Immature natural killer cell (primary cell): ENCODE data around the gene ANXA11. TPM values are rescaled to one million over a fixed set of nuclear protein-coding genes. Genes with fewer than 3 reads are reported as not detected.
"Not testable (repeated sequence)": the region's sequence is repeated elsewhere in the genome, so short reads cannot be mapped to it uniquely, and the experiment has no call there.

Experiments used
- DNase-seq, 3 donors: peaks; one replicate each; pipeline ENCODE4 v3.0.0; 2022; ENCODE audit warnings: mixed read lengths in 1 of 3
- H3K27ac Mint-ChIP-seq, 6 donors: one replicate each; pipeline ENCODE4 v1.8.0; 2020; ENCODE audit warnings: mixed read lengths in 6 of 6, mild to moderate bottlenecking in 5 of 6, inconsistent platforms in 4 of 6, moderate library complexity in 3 of 6
- H3K27me3 Mint-ChIP-seq, 3 donors: one replicate each; pipeline ENCODE4 v1.8.0; 2020 to 2021; ENCODE audit warnings: low read depth in 3 of 3, mild to moderate bottlenecking in 3 of 3, mixed read lengths in 3 of 3, moderate library complexity in 3 of 3, inconsistent platforms in 1 of 3
- H3K36me3 Mint-ChIP-seq, 3 donors: one replicate each; pipeline ENCODE4 v1.8.0; 2020; ENCODE audit warnings: mixed read lengths in 3 of 3, inconsistent platforms in 2 of 3, mild to moderate bottlenecking in 2 of 3
- H3K4me1 Mint-ChIP-seq, 2 donors: one replicate each; pipeline ENCODE4 v1.8.0; 2020; ENCODE audit warnings: inconsistent platforms in 2 of 2, mild to moderate bottlenecking in 2 of 2, mixed read lengths in 2 of 2, moderate library complexity in 1 of 2
- H3K4me3 Mint-ChIP-seq, 5 donors: one replicate each; pipeline ENCODE4 v1.8.0; 2020; ENCODE audit warnings: mild to moderate bottlenecking in 5 of 5, mixed read lengths in 5 of 5, inconsistent platforms in 3 of 5, moderate library complexity in 3 of 5
- H3K9me3 Mint-ChIP-seq, 6 donors: one replicate each; pipeline ENCODE4 v1.8.0; 2020; ENCODE audit warnings: mild to moderate bottlenecking in 6 of 6, mixed read lengths in 6 of 6, inconsistent platforms in 4 of 6, moderate library complexity in 3 of 6
- polyA plus RNA-seq, 3 donors: library from polyadenylated mRNA; unstranded; fragments of 300-500 nt; fragmentation: Illumina TruSeq; gene quantifications; one replicate each; pipeline ENCODE4 v1.2.3, GENCODE V29; 2021

Gene ANXA11
- 100 to 1,000 TPM; 136 to 270 (median 181) TPM for polyA plus RNA-seq

DNA sequence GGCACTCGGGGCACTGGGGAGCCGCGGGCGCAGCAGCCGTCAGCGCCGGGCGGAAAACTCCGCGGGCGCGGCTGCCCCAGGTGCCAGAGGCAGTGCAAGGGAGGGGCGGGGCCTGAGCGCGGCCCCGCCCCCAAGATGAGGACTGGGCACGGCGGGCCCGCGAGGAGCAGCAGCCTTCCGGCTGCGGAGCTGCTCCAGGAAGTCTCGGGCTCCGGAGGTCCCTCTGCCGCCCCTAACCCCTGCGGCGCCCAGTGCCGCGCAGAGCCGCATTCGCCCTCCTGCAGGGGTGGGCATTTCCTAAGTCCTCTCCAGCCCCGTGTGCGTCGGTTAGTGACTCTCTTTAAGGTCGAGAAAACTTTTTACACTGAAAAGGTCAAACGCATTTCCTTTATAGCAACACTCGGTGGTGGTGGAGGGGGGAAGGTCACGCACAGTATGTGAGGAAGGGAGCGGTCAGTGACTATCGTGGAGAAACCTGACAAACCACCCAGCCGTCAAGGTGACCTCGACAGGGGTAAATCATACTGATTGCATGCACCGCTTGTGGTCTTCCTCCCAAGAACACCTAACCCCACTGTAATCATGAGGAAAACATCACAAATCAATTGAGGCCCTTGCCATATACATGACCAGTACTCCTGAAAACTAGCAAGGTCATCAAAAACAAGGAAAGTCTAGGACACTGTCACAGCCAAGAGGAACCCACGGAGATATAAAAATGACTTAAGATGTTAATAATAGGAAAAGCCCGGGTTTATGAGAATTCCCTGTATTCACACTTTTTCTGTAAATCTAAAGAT is at the start of gene ANXA11:
Gene ANXA11, minus strand, starts transcription at position 61 of the 800 bp plus-strand sequence. CDS start 32,676 bp downstream, outside the sequence.
- Mint-ChIP-seq H3K9me3 (no peaks in the 10 kb centered on the region), H3K27ac (peak within 1 kb of the TSS; percentile 86 to 96 (median 95)), H3K4me3 (peak within 1 kb of the TSS; percentile 90 to 96 (median 92)), H3K36me3 (peaks cover 0 to 6% (median 4%) of the 10 kb centered on the region in 3 donors), H3K27me3 (peaks cover 3 to 7% (median 6%) of the 10 kb centered on the region in 3 donors), H3K4me1 (peaks cover 51 to 52% of the 10 kb centered on the region in 2 donors)
- peak; percentile 75 to 83 (median 80) for DNase-seq

DNA sequence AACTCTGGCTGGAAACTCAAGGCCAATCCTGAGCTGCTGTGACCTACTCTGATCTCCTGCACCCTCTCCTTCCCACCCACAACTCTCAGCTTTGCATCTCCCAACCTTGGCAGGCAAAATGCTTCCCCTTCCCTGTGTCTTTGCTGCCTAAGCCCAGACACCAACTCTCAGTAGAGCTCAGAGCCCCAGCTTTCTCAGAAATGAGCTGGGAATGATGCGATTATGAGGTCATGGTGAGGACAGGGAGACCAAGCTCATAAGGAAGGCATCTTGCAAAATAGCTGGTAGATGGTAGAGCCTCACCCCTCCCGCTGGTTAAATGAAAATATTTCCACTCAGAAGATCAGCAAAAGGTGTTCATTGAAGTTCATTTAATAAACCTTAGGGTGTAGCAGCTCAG is 49.4 kb upstream of the ANXA11 start:
- H3K4me3 Mint-ChIP-seq, DNase-seq, H3K9me3 Mint-ChIP-seq, H3K27me3 Mint-ChIP-seq, H3K36me3 Mint-ChIP-seq, H3K27ac Mint-ChIP-seq: not testable (repeated sequence)
- peaks cover 16 to 17% of the 10 kb centered on the region in 2 donors for H3K4me1 Mint-ChIP-seq

DNA sequence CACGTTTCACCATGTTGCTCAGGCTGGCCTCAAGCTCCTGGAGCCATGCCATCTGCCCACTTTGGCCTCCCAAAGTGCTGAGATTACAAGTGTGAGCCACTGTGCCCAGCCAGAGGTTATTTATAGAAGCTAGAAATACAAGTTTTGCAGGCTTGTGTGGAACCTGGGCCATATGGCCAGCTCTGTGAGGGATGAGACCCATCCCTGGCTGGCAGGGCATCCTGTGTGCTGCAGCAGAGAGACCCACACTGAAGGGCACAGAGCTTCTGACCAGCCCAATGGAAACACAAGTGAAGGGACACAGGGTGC is 48.6 kb upstream of the ANXA11 start:
- DNase-seq, H3K4me3 Mint-ChIP-seq, H3K36me3 Mint-ChIP-seq, H3K27me3 Mint-ChIP-seq, H3K9me3 Mint-ChIP-seq: not testable (repeated sequence)
- Mint-ChIP-seq H3K4me1 (peaks cover 16 to 17% of the 10 kb centered on the region in 2 donors), H3K27ac (peak overlapping the region in 1 of 6 donors; percentile 29)

DNA sequence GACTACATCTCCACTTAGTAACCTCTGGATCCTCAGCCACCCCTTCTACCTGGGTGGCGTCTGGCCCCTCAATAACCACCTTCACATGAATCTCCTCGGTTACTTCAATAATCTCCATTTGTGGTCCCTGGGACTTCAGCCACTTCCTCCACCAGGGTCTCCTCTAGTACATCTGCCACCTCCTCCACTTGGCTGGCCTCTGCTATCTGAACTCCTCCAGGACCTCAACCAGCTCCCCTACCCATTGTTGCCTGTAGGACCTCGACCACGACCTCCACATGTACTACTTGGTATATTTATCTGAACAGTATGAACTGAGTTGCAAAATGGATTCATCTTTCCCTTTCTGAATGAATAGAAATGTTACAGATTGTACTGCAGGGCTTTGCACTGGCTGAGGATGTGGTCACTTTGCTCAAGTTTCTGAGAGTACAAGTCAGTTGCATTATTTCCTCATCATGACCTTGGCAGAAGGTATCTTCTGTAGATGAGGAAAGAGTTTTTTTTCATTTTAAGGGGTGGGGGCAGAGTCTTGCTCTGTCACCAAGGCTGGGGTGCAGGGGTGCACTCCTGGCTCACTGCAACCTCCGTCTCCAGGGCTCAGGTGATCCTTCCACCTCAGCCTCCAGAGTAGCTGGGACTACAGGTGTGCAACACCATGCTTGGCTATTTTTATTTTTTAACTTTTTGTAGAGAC is 48.1 kb upstream of the ANXA11 start:
- Mint-ChIP-seq H3K27me3 (peaks cover 0 to 5% (median 2%) of the 10 kb centered on the region in 3 donors), H3K27ac (peak overlapping the region in 5 of 6 donors; percentile 34 to 86 (median 78)), H3K4me1 (peaks cover 16 to 17% of the 10 kb centered on the region in 2 donors), H3K4me3 (peak overlapping the region; percentile 1 to 59 (median 8)), H3K9me3 (no peaks in the 10 kb centered on the region), H3K36me3 (no peaks in the 10 kb centered on the region)
- DNase-seq = no peak

DNA sequence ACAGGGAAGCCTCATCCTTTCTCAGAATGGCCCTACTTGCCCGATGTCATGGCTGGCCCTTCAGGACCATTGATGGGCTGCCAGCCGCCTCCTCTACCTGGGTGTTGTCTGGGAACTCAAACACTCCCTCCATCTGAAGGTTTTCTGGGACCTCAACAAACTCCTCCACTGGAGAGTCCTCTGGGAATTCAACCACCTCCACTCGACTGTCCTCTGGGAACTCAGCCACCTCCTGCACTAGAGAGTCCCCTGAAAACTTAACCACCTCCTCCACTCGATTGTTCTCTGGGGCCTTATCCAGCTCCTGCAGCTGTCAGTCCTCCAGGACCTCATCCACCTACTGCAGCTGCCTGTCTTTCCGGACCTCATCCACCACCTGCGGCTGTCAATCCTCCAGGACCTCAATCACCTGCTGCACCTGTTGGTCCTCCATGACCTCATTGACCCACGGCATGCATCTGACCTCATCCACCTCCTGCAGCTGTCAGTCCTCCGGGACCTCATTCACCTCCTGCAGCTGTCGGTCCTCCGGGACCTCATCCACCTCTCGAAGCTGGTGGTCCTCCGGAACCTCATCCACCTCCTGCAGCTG is 47.1 kb upstream of the ANXA11 start:
- no peak for DNase-seq
- no peaks in the 10 kb centered on the region for H3K36me3 Mint-ChIP-seq
- peak overlapping the region in 1 of 6 donors; percentile 58 for H3K27ac Mint-ChIP-seq
- peaks cover 16 to 17% of the 10 kb centered on the region in 2 donors for H3K4me1 Mint-ChIP-seq
- H3K9me3 Mint-ChIP-seq = no peaks in the 10 kb centered on the region
- H3K4me3 Mint-ChIP-seq = no peak overlapping the region
- peaks cover 2 to 5% (median 3%) of the 10 kb centered on the region in 3 donors for H3K27me3 Mint-ChIP-seq

DNA sequence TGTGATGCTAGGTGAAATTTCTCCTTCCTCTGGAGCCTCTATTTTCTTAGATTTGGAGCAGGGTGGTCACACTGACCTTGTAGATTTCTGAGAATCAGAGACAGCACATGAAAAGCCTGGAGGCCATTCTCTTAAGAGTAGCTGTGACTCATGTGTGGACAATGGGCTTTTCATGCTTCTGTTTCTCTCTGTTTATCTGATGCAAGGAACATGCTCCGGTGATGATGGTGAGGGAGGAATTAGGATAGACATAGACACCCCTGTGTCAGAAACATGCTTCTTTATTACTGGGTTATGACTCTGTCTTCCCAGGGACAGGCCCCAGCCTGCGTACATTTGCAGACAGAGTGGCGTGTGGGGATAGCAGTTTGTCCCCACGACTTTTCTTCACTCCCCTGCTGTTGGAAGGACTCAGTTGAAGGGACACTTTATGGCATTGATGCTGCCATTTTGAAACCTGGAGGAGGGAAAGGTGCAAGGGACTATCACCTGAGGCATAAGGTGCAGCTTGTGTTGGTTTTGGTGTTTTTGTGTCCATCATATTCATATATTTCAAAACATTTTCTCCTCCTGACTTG is 46.5 kb upstream of the ANXA11 start:
- not testable (repeated sequence) for DNase-seq, H3K27ac Mint-ChIP-seq, H3K4me3 Mint-ChIP-seq, H3K9me3 Mint-ChIP-seq, H3K27me3 Mint-ChIP-seq, H3K36me3 Mint-ChIP-seq
- H3K4me1 Mint-ChIP-seq = peaks cover 16 to 17% of the 10 kb centered on the region in 2 donors

DNA sequence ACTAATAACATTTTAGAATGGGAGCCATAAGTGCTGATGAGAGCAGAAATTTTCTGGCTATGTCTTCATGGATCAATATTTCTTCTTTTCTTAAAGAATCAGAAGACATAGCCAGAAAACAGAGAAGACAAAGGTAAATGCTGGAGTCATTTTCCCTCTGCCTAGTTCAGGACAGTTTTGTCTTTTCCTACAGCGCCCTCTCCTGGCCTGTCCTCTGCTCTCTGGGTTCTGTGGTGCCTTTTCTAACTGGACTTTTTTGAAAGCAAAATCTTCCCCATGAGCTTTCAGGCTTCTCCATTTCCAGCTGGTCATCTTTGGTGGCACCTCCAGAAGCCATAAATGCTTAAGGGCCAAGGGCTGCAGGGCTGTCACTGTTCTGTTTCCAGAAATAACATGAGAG is 45.1 kb upstream of the ANXA11 start:
- DNase-seq, H3K36me3 Mint-ChIP-seq, H3K27ac Mint-ChIP-seq, H3K4me3 Mint-ChIP-seq, H3K27me3 Mint-ChIP-seq, H3K9me3 Mint-ChIP-seq: not testable (repeated sequence)
- peaks cover 16 to 17% of the 10 kb centered on the region in 2 donors for H3K4me1 Mint-ChIP-seq

DNA sequence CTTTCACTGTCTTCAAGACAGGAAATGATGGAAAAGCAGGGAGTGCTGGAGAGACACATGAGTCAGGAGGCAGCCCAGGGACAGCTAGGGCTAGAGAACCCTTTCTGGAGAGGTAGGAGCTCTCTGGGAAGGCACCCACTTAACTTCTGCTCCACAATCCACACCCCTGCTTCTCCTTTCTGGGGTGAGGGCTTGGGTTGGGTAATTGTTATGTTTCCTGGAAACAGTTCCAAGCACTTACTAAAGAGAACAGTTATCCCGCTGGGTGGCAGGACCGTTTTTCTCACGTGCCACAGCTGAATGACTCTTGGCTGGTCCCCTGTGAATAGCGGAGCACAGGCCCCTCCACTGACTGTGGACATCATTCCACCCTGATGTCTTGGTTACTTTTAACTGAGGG is 44.6 kb upstream of the ANXA11 start:
- not testable (repeated sequence) for H3K4me3 Mint-ChIP-seq, H3K36me3 Mint-ChIP-seq, H3K27ac Mint-ChIP-seq

DNA sequence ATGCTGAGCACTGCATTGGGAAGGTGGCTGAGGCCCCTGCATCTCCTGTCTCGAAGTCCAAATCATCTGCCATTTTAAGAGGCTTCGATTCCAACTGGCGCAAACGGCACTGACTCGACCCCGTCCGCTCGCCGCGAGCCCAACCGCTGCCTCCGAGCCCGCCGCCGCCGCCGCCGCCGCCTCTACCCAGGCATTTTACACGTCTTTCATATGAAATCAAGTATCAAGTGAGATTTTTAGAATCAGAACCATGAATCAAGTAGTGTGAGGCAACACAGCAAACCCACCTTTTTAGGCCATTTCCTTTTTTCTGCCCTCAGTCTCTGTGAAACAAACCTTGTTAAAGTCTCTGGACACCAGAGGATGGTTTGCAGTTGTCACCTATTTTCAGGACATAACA is 42.3 kb upstream of the ANXA11 start:
- not testable (repeated sequence) for H3K27me3 Mint-ChIP-seq, DNase-seq, H3K4me3 Mint-ChIP-seq, H3K36me3 Mint-ChIP-seq, H3K27ac Mint-ChIP-seq, H3K9me3 Mint-ChIP-seq, H3K4me1 Mint-ChIP-seq

More for the DNA sequence above, 44.6 kb upstream of the ANXA11 start:
- not testable (repeated sequence) for DNase-seq, H3K27me3 Mint-ChIP-seq, H3K9me3 Mint-ChIP-seq
- H3K4me1 Mint-ChIP-seq = peaks cover 16 to 17% of the 10 kb centered on the region in 2 donors

DNA sequence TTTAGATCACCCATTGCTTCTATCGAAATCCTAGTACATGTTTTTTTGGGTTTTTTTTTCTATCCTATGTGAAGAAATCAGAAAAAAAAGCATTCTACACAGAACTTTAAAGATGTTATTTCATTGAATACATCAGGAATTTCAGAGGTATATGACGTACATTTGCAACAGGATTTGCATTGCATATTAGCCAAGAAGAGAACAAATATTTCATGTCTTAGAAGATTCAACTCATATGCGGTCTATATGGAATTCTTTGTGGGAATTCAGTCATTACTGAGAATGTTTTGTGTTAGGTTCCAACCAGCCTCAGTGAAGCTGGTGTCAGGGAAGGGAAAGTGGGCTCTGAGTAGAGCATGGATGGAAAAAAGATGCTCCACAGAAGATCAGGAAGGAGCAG is 39.0 kb upstream of the ANXA11 start:
- not testable (repeated sequence) for DNase-seq, H3K4me3 Mint-ChIP-seq, H3K4me1 Mint-ChIP-seq, H3K9me3 Mint-ChIP-seq, H3K36me3 Mint-ChIP-seq, H3K27ac Mint-ChIP-seq, H3K27me3 Mint-ChIP-seq

DNA sequence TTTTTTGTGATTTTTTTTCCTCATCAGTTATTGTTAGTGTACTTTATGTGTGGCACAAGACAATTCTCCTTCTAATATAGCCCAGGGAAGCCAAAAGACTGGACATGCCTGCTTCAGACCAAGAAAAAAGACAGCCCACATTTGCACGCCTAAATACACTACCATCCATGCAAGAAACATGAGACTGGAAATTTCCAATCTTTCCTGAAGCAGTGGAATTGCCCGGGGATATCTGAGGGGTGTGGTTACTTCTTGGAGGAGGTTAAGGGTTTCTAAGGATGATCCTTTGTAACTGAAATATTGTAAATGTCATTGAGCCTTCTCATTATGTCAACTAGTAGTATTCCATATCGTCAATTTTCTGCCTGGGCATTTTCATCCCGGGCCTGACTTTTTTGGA is 37.0 kb upstream of the ANXA11 start:
- H3K36me3 Mint-ChIP-seq, H3K27ac Mint-ChIP-seq, H3K4me3 Mint-ChIP-seq, H3K27me3 Mint-ChIP-seq, DNase-seq, H3K4me1 Mint-ChIP-seq, H3K9me3 Mint-ChIP-seq: not testable (repeated sequence)

DNA sequence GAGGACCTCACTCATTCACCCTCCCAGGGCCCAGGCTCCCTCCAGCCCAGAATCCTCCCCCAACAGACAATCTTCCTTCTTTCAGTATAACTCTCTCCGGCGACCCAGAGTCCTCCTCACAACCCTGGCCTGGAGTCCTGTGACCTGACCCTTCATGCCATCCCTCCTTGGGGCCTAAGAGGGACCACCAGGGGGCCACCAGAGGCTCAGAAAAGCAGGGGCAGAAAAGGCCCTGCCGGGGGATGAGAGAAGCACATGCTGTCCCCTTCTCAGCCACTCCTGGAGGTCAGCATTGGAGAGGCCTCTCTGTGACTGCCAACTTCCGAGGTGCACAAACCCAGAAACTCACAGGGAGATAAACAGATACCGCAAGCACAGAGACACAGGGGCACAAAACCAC is 31.1 kb upstream of the ANXA11 start:
- not testable (repeated sequence) for H3K4me3 Mint-ChIP-seq, H3K27ac Mint-ChIP-seq

DNA sequence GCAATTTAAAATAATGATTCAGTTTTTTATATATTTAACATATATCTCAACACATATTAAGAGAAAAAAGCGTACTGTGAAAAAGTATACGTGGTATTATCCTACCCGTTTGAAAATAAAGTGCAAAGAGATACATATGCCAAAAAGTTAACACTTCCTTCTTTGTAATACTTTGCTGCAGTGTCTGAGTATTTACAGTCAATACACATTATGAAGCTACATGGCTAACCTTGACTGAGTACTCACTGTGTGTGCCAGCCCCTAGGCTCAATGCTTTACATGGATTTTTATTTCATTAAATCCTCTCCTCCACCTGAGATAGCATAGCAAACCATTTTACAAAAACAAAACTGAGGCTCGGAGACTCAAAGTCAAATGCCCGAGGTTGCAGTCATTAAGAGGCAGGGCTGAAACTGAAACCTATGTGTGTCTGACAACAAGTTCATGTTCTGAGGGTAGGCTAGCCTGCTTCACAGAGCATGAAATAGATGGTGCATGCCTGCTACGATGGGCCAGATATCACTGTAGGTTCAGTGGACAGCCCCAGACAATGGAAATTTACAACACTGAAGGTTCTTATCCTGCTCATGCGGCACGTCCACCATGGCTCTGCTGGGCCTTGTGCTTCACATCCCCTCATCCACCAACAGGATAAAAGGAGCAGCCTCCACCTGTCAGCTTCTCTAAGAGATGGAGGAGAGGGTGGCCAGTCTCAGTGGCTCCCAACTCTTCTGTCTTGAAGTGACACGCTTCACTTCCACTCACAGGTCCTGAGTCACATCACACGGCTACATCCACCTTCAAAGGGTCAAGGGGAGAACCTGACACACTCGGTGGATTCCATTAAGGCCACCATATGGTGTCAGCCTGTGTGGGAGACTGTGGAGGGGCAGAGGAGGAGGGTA is 29.2 kb upstream of the ANXA11 start:
- not testable (repeated sequence) for H3K4me3 Mint-ChIP-seq, H3K36me3 Mint-ChIP-seq, DNase-seq, H3K27me3 Mint-ChIP-seq, H3K4me1 Mint-ChIP-seq, H3K9me3 Mint-ChIP-seq, H3K27ac Mint-ChIP-seq

More for the DNA sequence above, 31.1 kb upstream of the ANXA11 start:
- not testable (repeated sequence) for H3K9me3 Mint-ChIP-seq, DNase-seq, H3K27me3 Mint-ChIP-seq, H3K36me3 Mint-ChIP-seq, H3K4me1 Mint-ChIP-seq
